Hepatocyte (in vitro differentiated cells): ENCODE results near the gene PTPN14.

Experiments
- EZH2 ChIP-seq: fragments of 200-600 bp; sonication (generic); IDR thresholded peaks from 2 replicates; pipeline ENCODE4 v1.6.1; 2016; ENCODE audit warnings: antibody characterized with exemption, mild to moderate bottlenecking, borderline replicate concordance
- EZH2phosphoT487 ChIP-seq: fragments of 200-600 bp; sonication (generic); IDR thresholded peaks from one replicate; pipeline ENCODE4 v1.6.1; 2018; ENCODE audit warnings: antibody characterized with exemption, mild to moderate bottlenecking, low read depth, moderate library complexity; ENCODE audit not compliant: unreplicated experiment, severe bottlenecking
- TF ChIP-seq, protein P1 (sequence below): fragments of 200-600 bp; sonication (generic); IDR thresholded peaks from 2 replicates; pipeline ENCODE4 v1.5.1; 2016; ENCODE audit warnings: antibody characterized with exemption, mild to moderate bottlenecking; ENCODE audit not compliant: poor library complexity

DNA sequence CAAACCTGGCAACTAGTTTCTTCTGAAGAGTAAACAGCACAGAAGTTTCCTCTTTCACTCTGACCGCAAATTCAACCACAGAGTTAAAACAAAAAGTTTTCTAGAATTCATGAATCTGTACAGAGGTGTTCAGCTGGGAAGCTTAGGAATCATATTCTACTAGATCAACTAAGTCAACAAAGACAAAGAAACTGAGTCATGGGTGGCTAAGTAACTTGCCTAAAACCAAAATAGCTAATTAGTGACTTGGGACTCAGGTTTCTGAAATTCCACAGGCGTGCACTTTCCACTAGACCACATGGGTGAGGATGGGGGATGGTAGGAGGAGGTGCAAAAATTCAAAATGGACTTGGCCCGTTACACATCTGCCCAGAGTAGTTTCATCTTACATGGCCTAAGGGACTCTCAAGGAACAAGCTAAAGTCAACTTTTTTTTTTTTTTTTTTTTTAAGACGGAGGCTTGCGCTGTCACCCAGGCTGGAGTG lies 25.8 kb downstream of the PTPN14 start:
- TF ChIP-seq EZH2 (no peak), EZH2phosphoT487 (no peak)
- TF ChIP-seq, protein P1, sequence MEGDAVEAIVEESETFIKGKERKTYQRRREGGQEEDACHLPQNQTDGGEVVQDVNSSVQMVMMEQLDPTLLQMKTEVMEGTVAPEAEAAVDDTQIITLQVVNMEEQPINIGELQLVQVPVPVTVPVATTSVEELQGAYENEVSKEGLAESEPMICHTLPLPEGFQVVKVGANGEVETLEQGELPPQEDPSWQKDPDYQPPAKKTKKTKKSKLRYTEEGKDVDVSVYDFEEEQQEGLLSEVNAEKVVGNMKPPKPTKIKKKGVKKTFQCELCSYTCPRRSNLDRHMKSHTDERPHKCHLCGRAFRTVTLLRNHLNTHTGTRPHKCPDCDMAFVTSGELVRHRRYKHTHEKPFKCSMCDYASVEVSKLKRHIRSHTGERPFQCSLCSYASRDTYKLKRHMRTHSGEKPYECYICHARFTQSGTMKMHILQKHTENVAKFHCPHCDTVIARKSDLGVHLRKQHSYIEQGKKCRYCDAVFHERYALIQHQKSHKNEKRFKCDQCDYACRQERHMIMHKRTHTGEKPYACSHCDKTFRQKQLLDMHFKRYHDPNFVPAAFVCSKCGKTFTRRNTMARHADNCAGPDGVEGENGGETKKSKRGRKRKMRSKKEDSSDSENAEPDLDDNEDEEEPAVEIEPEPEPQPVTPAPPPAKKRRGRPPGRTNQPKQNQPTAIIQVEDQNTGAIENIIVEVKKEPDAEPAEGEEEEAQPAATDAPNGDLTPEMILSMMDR, result no peak
